ENCODE results near the gene TRPM6.
A peak's percentile ranks its signal among the peaks of the same experiment; 100 is the strongest.
"Not testable (repeated sequence)": the region's sequence is repeated elsewhere in the genome, so short reads cannot be mapped to it uniquely, and the experiment has no call there.

Gene TRPM6

DNA sequence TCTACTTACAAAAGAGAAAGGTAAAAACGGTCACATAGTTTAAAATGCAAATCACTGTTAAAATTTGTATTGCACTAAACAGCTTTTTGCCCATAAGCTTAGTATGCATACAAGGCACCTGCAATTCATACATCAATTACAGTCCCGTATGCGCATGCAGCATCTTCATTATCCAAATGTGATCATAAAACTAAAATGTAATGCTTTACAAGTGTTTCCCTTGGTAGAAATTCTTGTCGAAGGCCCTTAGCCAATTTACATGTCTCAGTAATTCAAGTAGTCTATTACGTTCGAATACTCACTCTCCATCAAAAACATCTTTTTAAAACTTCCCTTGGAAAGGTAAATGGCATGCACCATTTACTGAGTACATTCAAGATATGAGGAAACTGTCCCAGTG is 32.6 kb downstream of the TRPM6 start:
- no peak for DNase-seq

DNA sequence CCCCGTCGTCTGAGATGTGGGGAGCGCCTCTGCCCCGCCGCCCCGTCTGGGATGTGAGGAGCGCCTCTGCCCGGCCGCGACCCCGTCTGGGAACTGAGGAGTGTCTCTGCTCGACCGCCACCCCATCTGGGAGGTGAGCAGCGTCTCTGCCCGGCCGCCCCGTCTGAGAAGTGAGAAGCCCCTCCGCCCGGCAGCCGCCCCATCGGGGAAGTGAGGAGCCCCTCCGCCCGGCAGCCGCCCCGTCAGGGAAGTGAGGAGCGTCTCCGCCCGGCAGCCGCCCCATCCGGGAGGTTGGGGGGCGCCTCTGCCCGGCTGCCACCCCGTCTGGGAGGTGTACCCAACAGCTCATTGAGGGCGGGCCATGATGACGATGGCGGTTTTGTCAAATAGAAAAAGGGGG is 34.7 kb downstream of the TRPM6 start:
- not testable (repeated sequence) for DNase-seq

DNA sequence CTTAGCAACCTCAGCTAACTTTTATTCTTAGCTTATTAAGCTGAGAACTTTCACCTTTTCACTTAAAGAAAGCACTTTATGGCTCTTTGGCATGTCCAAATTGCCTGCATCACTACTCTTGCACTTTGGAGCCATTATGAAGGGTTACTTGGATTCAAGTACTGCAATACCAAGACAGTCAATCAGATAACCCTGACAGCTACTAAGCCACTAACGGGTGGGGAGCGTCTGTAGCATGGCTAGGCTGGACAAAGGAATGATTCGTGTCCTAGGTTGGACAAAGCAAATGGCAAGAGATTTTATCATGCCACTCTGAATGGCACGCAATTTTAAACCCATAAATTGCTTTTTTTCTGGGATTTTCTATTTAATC is 39.6 kb downstream of the TRPM6 start:
- no peak for DNase-seq

DNA sequence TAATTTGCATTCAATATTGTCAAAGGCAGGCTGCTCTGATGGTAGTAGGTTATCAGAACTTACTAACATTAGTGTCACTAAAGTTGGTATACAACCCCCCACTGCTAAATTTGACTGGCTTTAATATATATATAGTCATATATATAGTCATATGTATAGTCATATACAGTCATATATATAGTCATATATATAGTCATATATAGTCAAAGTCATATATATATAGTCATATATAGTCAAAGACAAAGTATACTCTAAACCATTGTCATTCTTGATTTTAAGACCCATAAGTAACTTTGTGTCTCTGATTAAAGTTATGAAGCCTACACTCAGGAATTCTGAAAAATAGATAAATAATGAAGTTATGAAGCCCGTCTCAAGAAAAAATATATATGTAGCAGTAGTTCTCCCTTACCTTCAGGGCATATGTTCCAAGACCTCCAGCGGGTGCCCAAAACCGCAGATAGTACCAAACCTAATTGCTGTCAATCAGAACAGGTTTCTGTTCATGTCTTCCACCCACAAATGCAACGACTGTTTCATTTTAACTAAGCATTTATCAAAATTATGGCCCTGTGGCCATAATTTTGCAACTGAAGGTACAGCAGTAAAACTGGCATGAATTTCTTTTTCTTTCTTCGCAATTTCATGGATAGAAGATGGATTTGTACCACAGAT is 40.1 kb downstream of the TRPM6 start:
- DNase-seq, result no peak

DNA sequence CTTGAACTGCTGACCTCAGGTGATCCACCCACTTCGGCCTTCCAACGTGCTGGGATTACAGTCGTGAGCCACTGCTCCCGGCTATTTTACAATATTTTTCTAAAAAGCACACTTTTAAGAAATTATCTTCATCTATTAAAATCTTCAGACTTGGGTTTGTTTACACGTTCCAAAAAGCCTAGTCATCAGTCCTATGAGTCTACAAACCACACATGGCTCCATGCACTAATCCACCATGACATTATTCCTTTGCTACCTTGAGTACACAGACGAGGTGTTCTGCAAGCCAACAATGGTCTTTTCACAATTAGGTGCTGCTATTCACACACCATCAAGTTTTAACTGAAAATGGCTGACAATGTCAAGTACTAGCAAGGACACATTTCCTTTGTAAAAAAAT is 41.0 kb downstream of the TRPM6 start:
- DNase-seq, result no peak

DNA sequence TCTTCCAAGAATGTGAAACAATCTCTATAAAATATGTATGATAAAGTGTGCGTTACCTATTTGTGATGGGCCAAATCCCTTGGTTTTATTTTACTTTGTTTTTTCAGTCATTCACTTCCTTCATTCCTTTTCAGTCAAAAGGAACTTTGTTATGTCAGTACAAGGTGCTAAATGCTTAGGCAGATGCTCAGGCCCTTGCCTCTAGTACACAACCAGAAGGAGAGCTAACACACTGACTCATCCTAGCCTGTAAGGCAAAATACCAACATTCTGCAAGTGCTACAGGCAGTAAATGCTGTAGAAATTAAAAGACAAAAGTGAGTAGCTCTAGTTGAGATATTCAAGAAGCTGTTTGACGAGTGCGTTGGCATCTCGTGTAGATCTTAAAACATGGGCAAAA is 49.4 kb downstream of the TRPM6 start:
- DNase-seq, result no peak

DNA sequence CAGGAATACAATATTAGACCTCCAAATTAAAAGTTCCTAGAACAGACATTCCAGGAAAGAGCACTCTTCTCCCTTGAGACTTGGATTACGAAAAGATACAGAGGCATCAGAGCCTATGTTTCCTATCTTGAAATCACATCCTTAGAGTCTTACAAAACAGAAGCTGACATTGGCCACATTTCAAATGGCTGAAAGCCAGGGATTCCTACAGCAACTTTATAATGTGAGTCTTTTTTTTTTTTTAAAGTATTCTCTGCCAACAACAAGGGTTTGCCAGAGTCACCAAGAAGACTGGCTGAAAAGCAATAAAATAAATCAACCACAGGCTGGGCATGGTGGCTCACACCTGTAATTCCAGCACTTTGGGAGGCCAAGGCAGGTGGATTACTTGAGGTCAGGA is 63.1 kb downstream of the TRPM6 start:
- no peak for DNase-seq

DNA sequence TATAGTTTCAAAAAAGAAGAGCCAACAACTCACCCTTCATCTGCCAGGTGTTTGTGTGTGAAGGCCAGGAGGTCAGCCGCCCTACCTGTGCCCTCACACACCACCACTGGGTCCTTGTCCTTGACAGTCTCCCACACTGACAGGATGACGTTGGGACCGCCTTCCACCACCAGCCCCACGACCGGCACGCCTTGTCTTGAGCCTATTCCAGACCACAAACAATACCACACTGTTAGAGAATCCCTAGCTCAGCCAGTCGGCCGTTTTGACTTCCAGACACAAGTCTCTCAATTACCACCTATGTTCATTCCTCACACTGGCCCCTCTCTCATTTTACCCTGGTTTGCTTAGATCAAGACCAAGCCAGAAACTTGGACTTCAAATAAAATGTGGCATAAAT is 66.1 kb downstream of the TRPM6 start:
- DNase-seq, result no peak

DNA sequence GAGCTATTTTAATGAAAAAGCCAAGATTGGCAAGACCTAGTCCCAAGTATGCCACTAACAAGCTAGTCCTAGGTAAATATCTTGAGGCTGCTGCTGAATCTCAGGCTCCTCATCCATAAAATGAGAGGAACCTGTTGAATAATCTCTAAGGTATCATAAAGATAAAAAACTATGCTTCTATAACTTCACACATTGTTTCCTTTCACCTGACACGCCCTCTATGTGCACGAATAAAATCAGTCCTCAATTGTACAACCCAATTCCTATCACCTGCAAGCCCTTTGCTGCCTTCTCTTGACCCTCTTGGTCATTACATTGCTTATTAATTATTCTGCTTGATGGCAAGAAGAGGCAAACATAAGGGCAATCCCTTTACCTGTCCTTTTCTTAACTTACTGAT is 69.9 kb downstream of the TRPM6 start:
- no peak for DNase-seq

DNA sequence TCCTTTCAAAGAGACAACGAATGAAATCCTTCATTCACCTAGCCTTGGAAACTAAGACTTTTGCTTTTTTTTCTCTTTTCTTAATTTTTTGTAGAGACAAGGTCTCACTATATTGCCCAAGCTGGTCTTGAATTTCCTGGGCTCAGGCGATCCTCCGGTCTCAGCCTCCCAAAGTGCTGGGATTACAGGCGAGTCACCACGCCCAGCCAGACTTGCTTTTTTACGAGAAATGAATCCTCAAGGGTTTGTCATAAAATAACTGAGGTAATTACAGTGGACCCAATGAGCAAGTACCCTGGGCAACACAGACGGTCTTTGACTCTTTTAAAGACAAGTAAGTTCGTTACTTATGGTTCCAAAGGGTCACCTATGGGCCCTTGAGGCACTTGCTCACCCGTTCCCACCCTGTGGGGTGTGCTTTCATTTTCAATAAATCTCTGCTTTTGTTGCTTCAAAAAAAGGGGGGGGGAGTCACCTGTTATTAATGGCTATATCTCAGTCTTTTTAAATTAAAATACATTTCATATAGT is 70.4 kb downstream of the TRPM6 start:
- no peak for DNase-seq

DNA sequence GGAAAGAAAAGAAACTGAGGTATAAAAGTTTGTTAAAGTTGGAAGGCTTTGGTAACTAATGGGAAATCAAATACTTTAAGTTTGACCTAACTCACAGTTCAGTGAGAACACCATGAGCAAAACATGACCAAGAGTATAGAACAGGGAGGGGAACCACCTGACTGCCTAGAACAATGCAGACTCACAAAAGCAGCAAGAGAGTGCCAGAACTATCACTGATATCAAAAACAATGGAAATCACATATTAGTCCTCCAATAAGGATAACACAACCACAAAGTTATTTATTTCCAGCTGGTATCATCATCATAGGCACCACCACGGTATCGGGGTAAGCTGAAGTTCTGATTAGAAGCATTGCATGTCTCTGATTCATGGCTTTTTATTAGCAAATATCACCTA is 77.5 kb downstream of the TRPM6 start:
- no peak for DNase-seq

DNA sequence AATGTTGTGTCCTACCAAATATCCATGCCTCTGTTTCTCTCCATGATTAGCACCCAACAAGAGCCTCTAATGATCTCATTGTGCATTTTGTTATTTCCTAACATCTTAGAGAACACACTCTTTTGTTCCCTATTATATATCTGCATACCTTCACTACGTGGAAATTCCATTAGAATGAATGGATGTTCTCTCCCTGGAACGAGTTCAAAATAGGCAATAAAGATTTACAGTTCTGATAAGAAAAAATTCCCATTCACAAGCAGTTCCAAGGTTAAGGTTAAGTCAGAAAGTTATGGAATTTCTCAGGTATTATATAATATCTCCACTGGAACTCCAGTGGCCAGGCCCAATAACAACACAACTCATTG is 83.7 kb downstream of the TRPM6 start:
- no peak for DNase-seq

DNA sequence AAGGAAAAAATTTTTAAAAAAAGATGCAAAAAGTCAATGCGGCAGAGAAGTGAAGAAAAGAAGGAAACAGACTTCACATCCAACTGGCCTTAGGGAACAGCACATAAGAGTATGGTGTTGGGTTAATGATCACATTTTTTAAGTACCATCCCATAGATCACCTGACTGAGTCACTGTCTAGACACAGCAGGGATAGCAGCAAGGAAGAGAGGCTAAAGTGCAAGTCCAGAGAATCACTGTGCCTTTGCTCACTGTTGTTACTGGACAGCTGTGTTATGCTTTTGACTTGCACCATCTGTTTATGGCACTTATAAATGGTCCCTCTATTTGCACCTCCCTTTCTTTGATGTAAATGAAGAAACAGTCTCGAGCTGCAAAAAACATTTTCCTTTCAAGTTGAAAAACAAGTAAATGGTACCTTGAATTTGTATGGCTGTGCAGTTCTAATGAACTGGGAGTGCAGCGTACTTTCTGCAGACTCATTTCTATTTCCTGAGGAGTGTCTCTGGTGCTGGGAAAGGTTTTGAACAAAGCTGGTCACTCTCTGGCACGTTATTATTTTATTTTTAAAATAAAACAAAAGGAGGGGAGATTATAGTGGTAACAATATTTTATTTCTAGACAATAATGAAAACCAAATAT is 84.2 kb downstream of the TRPM6 start:
- DNase-seq, result no peak

DNA sequence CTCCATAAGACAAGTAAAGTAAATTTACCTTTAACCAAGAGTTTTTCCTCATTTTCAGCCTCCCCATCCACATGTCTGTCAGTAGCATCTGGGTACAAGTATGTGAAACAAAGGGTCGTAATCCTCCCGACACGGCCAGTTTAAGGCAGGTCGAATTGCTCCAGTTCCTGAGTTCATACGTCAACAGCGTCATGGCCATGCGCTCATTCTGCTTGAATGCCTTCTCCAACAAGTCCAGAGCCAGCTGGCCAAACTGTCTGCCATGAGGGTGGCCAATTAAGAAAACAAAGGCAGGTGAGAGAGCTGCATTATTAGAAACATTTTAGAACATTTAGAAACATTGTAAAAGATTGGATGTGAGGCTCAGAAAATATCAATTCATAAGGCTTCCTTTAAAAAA is 87.5 kb downstream of the TRPM6 start:
- DNase-seq, result no peak

DNA sequence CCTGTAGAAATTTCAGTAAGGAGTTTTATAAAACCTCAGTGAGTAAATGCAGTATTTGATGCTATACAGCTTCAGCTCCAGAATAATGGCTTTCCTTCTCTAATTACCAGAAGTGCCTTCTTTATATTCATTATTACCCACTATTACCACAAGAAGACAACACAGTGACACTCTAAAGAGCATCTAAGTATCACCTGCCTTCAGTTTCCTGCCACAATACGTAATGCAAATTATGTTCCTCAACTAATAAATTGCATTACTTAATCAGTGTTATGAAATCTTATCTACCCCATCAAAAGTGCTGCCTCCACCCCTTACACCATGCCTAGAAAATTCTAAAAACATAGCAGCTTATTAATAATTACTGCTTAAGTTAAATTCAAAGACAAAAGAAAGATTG is 91.9 kb downstream of the TRPM6 start:
- DNase-seq, result no peak

DNA sequence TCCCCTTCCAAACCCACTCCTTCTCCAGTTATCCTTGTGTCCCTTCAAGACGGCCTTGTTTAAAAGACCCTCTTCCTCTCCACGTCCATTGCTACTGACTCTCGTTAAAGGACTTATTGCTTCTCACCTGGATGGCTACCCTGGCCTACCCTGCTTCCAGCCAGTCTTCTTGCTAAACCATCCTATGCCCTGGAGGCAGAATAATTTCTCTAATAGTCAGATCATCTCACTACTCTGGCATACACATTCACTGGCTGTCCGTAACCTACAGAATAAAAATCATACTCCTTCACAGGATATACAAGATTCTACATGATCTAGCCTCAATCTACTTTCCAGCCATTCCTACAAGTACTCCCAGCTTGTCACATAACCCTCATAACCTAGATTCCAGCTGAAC is 92.6 kb downstream of the TRPM6 start:
- no peak for DNase-seq

DNA sequence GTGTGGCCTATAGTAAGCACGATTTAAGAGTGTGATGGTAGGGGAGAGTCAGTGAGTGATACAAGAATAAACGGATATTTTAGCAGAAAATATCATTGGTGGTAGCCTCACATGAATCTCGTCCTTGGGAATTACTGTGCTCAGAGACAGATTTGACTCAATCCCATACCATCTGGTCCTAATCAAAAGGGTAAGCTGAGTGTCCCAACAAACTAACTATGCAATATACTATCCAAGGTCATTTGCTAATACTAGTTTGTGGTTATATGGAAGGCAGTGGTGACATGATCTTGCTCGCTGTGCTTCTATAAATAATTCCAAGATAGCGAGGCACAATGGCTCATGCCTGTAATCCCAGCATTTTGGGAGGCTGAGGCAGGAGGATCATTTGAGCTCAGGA is 103.2 kb downstream of the TRPM6 start:
- no peak for DNase-seq

DNA sequence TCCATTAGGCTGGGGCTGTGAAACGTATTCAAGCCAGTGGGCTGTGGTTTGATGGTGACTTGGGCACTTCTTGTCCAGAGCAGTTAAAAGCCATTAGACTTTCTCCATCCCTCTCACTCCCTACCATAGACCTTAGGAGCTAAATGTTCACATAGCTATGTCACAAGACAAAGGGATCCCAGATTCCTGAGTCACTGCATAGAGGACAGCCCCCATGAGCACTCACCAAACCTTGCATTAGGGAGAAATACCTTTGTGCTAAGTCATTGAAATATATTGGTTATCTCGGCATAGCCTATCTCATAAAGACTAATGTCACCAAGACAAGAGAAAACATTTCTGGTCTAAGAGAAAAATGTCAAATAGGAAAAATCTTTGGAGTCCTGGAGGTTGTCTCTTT is 104.3 kb downstream of the TRPM6 start:
- DNase-seq, result no peak

DNA sequence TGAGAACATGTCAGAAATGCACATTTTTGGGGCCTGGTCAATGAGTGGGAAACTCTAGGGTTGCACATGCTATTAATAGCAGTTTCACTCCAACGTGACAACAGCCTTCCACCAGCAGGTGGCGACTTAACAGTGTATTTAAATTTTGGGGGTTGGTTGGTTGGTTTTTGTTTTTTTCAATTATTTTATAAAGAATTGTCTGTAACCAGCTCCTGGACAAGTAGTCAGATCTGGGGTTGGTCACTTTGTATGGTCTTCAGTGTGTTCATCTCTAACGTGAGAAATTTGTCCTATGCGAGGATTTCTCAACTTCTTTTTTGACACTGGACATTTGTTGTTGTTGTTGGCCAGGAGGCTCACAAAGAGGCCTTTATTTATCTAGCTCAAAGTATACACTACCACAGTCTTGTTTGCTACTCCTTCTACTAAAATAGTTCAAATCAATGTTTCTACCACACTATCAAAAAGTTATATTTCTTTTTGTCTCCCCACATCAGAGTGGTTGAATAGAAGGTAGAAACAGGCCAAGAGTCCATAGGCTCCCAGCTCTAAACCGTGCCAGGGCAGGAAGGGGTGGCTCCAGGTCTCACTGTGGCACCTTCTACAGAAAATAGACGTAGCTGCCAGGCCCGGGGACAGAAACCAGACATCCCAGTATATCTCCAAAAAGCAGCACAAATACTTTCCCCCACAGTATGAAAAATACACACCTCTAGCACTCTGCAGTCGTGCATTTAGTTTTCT is 110.4 kb downstream of the TRPM6 start:
- no peak for DNase-seq

DNA sequence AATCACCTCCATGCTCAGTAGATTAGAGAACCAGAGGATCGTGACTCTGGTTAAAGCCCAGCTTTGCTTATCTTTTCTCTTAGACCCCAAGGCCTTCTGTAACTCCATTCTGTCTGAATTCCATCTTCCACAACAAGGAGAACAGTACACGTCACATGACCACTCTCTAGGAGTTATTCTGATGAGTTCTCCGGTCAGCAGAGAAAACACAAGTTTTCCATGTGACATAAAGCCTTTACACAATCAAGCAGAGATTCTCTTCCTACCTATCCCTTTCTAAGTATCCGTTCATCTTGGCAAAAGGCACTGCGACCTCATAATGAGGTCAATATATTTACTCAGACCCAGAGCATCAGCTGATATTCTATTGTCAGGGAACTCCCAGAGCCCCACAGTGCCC is 112.3 kb downstream of the TRPM6 start:
- DNase-seq, result no peak

DNA sequence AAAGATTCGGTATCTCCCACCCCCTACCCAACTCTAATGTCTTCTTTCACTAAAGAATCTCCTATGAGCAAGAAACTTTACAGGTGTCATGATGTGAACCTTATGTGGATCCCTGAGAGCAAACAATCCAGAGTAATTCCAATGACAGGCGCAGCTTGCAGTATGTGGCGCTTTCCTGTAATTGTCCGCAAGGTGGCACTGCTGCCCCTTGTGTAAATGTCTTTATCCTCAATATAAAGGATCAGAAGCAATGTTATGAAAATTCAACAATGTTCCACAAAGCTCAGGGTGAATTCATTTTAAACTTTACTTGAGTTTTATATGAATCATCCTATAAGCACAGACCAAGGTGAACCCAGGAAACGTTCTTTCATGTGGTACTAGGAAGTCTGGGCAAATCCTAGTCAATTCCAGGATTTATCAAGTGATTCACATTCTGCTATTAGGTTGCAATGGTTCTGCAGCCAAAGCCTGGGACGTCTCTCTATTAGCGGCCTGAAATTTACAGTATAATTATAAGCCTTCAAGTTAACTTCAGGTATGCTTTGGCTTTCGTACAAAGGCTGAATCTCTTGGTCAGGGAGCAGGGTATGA is 113.7 kb downstream of the TRPM6 start:
- peak; percentile 17 for DNase-seq

DNA sequence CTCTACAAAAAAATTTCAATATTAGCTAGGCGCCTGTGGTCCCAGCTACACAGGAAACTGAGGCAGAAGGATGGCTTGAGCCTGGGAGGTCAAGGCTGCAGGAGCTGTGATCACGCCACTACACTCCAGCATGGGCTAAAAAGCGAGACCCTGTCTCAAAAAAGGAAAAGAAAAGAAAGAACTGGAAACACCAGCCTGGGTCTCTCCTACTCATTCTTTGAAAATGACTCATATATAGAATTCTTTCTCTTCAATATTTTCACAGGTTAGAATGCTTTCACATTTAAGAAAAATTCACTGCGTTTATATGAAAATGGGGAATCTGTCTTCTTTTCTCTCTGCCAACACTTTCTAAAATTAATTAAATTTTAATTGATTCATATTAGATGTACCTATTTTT is 115.6 kb downstream of the TRPM6 start:
- DNase-seq, result no peak

DNA sequence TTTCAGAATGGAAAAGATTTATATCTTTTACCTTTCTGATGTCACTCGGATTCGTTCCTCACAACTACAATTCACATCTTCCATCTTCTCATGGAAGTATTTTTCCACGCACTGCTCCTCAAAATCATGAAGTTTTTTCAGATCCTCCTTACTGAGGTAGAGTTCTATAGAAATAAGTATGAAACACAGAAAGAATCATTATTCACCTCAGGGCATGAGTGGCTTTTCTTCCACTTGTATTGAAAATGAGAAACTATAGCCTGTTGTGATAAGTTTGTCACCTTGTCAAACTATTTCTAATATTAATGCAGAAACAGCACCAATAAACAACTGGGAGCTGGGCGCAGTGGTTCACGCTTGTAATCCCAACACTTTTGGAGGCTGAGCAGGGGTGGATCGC is 116.0 kb downstream of the TRPM6 start:
- no peak for DNase-seq

DNA sequence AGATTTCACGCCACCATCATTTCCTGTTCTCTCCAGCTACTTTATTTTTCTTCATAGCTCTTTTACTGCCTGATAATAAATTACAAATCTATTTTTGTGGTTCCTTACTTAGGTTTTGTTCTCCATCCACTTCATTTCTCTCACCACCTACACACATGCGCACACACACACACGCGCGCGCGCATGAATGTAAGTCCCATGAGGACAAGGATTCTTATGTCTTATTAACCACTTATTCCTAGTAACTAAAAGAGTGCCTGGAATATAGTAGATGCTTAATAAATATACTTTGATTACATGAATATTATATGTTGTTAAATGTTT is 116.5 kb downstream of the TRPM6 start:
- no peak for DNase-seq
